Spleen (tissue), 11 donors: ENCODE measurements around the gene RFNG. TPM values are rescaled to one million over a fixed set of nuclear protein-coding genes. Genes with fewer than 3 reads are reported as not detected.

ENCODE experiments used
- DNase-seq: peaks from one replicate; pipeline ENCODE4 v3.0.0-alpha.2; 2020
- H3K27ac ChIP-seq, 8 donors: fragments of 200-600 bp; sonication (generic) in 7 of 8; 1 replicate in 4 of 8; 2 replicates in 4 of 8; pipeline versions ENCODE4 v1.5.0 to v1.8.0; 2016 to 2021; ENCODE audit warnings: inconsistent platforms in 4 of 8, mild to moderate bottlenecking in 4 of 8, moderate library complexity in 1 of 8
- H3K27me3 ChIP-seq, 7 donors: fragments of 200-600 bp; sonication (generic) in 6 of 7; replicated peaks in 1 of 7; 1 replicate in 4 of 7; 2 replicates in 3 of 7; pipeline versions ENCODE4 v1.5.0 to v1.8.0; 2016 to 2021; ENCODE audit warnings: inconsistent platforms in 3 of 7, mild to moderate bottlenecking in 1 of 7
- H3K36me3 ChIP-seq, 6 donors: fragments of 200-600 bp; sonication (generic) in 5 of 6; 1 replicate in 4 of 6; 2 replicates in 2 of 6; pipeline versions ENCODE4 v1.5.0 to v1.8.0; 2016 to 2021; ENCODE audit warnings: inconsistent platforms in 2 of 6
- H3K4me1 ChIP-seq, 6 donors: fragments of 200-600 bp; sonication (generic) in 5 of 6; 1 replicate in 3 of 6; 2 replicates in 3 of 6; pipeline versions ENCODE4 v1.5.0 to v1.8.0; 2016 to 2021; ENCODE audit warnings: inconsistent platforms in 3 of 6
- H3K4me3 ChIP-seq, 8 donors: fragments of 200-600 bp; sonication (generic) in 7 of 8; 1 replicate in 4 of 8; 2 replicates in 4 of 8; pipeline versions ENCODE4 v1.5.0 to v1.8.0; 2016 to 2021; ENCODE audit warnings: inconsistent platforms in 4 of 8, mild to moderate bottlenecking in 4 of 8, moderate library complexity in 2 of 8
- H3K9me3 ChIP-seq, 8 donors: fragments of 200-600 bp; sonication (generic) in 7 of 8; 1 replicate in 4 of 8; 2 replicates in 4 of 8; pipeline versions ENCODE4 v1.5.0 to v1.8.0; 2016 to 2021; ENCODE audit warnings: inconsistent platforms in 4 of 8
- POLR2A ChIP-seq, 3 donors: fragments of 450-650 bp; IDR thresholded peaks; one replicate each; pipeline ENCODE4 v1.5.1; 2017; ENCODE audit warnings: antibody characterized with exemption in 3 of 3, mild to moderate bottlenecking in 1 of 3
- POLR2AphosphoS5 ChIP-seq, 3 donors: sonication (generic); formaldehyde crosslinking; IDR thresholded peaks; one replicate each; pipeline ENCODE4 v1.5.1; 2017; ENCODE audit warnings: antibody characterized with exemption in 3 of 3
- WGBS, 5 donors: extraction: QIAGEN DNeasy Blood & Tissue Kit in 3 of 5; methylation state at CpG; one replicate each; pipeline versions ENCODE4 v1.1.5 to v1.1.7; 2013 to 2018; 5-methylcytosine and 5-hydroxymethylcytosine counted together
- intact Hi-C: fragments of 100-400 bp; cut with DNase I; formaldehyde crosslinking; loops from one replicate; pipeline ENCODE4 v1.15.0; 2023; ENCODE audit warnings: low total_unique reads
- polyA plus RNA-seq, 3 donors: library from polyadenylated mRNA; stranded (reverse); fragments of 200-250 nt; gene quantifications; one replicate each; pipeline ENCODE4 v1.2.1, GENCODE V29; 2013
- total RNA-seq, 7 donors: library from RNA; depleted of rRNA in 3 of 7; stranded (reverse); fragments of >200 nt in 3 of 7; fragmentation: NEBNext Ultra II Directional in 4 of 7; extraction: Animal tissue kit (Norgen Biotek cat#: 25700) in 4 of 7; gene quantifications; one replicate each; pipeline versions ENCODE4 v1.1.0 to v1.2.1, GENCODE V29; 2016 to 2021
- TF ChIP-seq, protein P1 (sequence below), 11 experiments: fragments of 200-600 bp in 7 of 11; fragments of 450-650 bp in 4 of 11; sonication (generic) in 4 of 11; IDR thresholded peaks in 8 of 11; conservative IDR thresholded peaks in 3 of 11; 1 replicate in 7 of 11; 2 replicates in 4 of 11; pipeline versions ENCODE4 v1.4.0 to v1.8.0; 2016 to 2021; ENCODE audit warnings: antibody characterized with exemption in 11 of 11, inconsistent platforms in 4 of 11, mild to moderate bottlenecking in 1 of 11
- donor health status: healthy with polysubstance abuse.
- donor health status: DM: no; HTN: no; CAD: no; lungs with moderate emphysema.
- donor health status: DM: no; HTN: no; CAD: no.
- donor health status: Bipolar disorder and iron deficiency.
- donor health status: healthy.
- donor health status: DM: no; HTN: no; CAD: no.
- donor health status: DM: yes; HTN: yes; CAD: no.

RFNG gene
- total and polyA plus RNA-seq, 10 donors, result 21.4 to 42.3 (median 27.2) TPM

DNA sequence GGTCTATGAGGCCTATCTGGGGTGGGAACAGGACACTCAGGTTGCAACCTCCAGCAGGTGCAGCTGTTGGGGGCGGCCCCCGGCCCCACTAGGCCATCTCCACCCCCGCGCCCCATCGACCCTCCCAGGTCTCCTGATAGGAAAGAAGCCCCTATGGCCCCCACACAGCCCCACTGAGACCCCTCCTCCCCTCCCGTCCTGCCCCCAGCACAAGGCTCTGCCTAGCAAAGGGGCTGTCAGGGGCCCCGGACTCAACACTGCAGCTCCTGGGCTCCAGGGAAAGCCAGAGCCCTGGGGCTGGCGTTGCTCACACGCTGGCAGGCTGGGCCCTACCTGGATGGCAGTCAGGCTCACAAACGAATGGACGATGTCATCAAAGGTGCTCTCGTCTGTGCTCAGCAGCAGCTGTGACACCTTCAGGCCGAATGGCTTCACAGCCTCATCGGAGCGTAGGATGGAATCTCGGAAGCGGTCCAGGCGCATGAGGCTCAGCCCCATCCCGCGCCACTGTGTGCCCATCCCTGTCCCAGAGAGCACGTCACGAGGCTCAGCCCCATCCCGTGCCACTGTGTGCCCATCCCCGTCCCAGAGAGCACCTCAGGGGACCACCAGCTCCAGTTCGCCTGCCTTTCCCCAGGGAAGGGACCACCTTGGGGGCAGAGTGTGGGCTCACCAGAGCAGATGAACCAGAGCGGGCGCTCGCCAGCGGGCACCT lies 39.1 kb upstream of the RFNG start:
- H3K27ac ChIP-seq, result no peak overlapping the region
- no peaks in the 10 kb centered on the region for H3K9me3 ChIP-seq
- no peak overlapping the region for H3K4me3 ChIP-seq
- no peaks in the 10 kb centered on the region for H3K27me3 ChIP-seq
- 89 to 97% (median 94%) methylated on average over 12 to 29 of the region's 29 CpGs for WGBS, 5 donors
- no peak for DNase-seq
- intact Hi-C loops, result no loop called here
- TF ChIP-seq POLR2A (IDR thresholded peaks at IDR 0.05) (no peak), POLR2AphosphoS5 (IDR thresholded peaks at IDR 0.05) (no peak)
- TF ChIP-seq, protein P1, sequence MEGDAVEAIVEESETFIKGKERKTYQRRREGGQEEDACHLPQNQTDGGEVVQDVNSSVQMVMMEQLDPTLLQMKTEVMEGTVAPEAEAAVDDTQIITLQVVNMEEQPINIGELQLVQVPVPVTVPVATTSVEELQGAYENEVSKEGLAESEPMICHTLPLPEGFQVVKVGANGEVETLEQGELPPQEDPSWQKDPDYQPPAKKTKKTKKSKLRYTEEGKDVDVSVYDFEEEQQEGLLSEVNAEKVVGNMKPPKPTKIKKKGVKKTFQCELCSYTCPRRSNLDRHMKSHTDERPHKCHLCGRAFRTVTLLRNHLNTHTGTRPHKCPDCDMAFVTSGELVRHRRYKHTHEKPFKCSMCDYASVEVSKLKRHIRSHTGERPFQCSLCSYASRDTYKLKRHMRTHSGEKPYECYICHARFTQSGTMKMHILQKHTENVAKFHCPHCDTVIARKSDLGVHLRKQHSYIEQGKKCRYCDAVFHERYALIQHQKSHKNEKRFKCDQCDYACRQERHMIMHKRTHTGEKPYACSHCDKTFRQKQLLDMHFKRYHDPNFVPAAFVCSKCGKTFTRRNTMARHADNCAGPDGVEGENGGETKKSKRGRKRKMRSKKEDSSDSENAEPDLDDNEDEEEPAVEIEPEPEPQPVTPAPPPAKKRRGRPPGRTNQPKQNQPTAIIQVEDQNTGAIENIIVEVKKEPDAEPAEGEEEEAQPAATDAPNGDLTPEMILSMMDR (IDR thresholded peaks at IDR 0.05 in 8 of 11, conservative IDR thresholded peaks at IDR 0.05 in 3 of 11), result no peak
- H3K36me3 ChIP-seq, result peaks cover 0 to 100% (median 93%) of the 10 kb centered on the region in 6 donors
- peaks cover 0 to 7% (median under 1%) of the 10 kb centered on the region in 6 donors for H3K4me1 ChIP-seq

DNA sequence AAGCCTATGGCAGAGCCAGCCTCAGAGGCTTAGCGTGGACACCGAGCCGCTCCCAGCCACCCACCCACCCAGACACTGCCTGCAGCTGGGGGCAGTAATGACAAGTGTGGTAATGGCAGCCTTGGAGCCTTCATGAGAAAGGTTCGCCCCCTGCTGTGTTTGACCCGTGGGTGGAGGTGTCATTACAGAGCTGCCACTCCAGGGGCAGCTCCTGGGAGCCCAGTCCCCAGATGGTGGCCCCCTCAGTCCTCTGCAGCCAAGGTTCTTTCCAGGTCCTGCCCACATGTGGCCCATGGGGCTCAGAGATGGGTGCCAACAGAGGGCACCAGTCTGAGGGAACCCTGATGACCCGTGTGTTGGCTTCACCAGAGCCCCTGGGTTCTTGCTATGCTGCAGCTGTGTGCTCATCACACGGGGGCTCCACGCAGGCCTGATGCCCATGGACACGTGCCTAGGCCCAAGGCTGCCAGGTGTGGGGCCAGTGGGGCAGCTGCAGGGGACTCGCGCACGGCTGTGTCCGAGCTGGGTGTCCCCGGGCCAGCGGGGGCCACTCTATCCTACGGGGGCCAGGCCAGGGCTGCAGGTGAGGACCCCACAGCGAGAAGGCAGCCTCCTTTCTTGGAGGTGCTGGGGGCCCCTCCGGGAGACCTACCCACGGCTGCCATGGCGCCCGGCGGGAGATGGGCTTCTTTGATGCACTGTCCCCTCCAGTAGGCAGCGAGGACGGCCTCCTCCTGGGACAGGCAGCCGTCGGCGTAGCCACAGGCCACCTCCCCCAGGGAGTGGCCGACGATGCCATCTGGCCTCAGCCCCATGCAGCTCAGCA lies 38.3 kb upstream of the RFNG start:
- Histone ChIP-seq H3K36me3 (peaks cover 0 to 100% (median 97%) of the 10 kb centered on the region in 6 donors), H3K27me3 (no peaks in the 10 kb centered on the region), H3K9me3 (no peaks in the 10 kb centered on the region), H3K4me1 (peaks cover 0 to 11% (median 4%) of the 10 kb centered on the region in 6 donors), H3K4me3 (no peak overlapping the region), H3K27ac (no peak overlapping the region)
- WGBS, 5 donors, result 81 to 97% (median 94%) methylated on average over 6 to 29 of the region's 29 CpGs
- peak in 1 of 3 donors; percentile 9 for TF ChIP-seq POLR2AphosphoS5 (IDR thresholded peaks at IDR 0.05)
- TF ChIP-seq, protein P1 (IDR thresholded peaks at IDR 0.05 in 8 of 11, conservative IDR thresholded peaks at IDR 0.05 in 3 of 11), result no peak
- no peak for TF ChIP-seq POLR2A (IDR thresholded peaks at IDR 0.05)
- DNase-seq, result no peak
- intact Hi-C loops, result no loop called here

DNA sequence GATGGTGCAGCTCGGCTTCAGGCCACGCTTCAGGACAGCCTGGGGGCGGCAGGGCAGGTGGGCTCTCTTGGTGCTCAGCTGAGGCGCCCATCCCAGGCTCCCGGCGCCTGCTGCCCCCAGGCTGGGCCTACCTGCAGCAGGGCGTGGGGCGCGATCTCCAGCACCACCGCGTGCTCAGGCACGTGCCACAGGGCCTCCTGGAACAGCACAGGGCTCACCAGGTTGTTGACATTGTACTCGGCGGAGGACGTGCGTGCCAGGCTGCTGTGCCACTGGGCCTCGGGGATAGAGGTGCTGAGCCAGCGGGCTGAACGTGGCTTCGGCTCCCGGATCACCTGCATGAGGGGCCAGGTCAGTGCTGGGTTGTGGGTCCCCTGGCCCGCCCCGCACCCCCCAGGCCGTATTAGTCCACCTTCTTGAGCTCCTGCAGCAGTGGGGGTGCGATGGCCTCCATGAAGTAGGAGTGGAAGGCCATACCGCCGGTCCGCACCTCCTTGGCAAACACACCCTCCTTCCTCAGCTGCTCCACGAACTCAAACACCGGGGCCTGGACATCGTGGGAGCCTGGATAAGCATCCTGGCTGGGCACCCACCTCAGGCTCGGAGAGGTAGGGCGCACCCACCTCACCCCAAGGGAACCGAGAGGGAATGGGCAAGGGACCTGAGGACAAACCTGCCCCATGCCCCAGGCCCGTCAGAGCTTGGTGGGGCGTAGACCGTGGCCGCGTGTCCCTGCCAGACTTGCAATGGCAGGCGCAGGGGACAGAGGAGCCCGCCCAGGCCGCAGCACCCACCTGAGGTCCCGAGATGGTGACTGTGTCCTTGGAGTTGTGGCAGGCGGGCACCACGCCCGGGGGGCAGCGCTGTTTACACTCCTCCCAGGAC lies 37.5 kb upstream of the RFNG start:
- TF ChIP-seq, protein P1 (IDR thresholded peaks at IDR 0.05 in 8 of 11, conservative IDR thresholded peaks at IDR 0.05 in 3 of 11), result no peak
- TF ChIP-seq POLR2AphosphoS5 (IDR thresholded peaks at IDR 0.05) (peak in 1 of 3 donors; percentile 24), POLR2A (IDR thresholded peaks at IDR 0.05) (no peak)
- H3K27ac ChIP-seq, result no peak overlapping the region
- no peaks in the 10 kb centered on the region for H3K9me3 ChIP-seq
- peaks cover 0 to 13% (median 4%) of the 10 kb centered on the region in 6 donors for H3K4me1 ChIP-seq
- no peaks in the 10 kb centered on the region for H3K27me3 ChIP-seq
- no peak overlapping the region for H3K4me3 ChIP-seq
- intact Hi-C loops, result no loop called here
- peaks cover 0 to 100% (median 99%) of the 10 kb centered on the region in 6 donors for H3K36me3 ChIP-seq
- 94 to 97% (median 95%) methylated on average over 28 to 47 of the region's 47 CpGs for WGBS, 5 donors
- no peak for DNase-seq
